Esophagus squamous epithelium (tissue), 5 donors: ENCODE measurements around the gene COQ8B. TPM values are rescaled to one million over a fixed set of nuclear protein-coding genes. Genes with fewer than 3 reads are reported as not detected.
A peak's percentile ranks its signal among the peaks of the same experiment; 100 is the strongest.

Source experiments
- DNase-seq: peaks from one replicate; lab custom pipeline; 2025; lab: John Stamatoyannopoulos, UW
- H3K27ac ChIP-seq, 4 donors: fragments of 200-600 bp; sonication (generic); one replicate each; pipeline ENCODE4 v1.5.1; 2016 to 2019; ENCODE audit warnings: mild to moderate bottlenecking in 1 of 4
- H3K27me3 ChIP-seq, 4 donors: fragments of 200-600 bp; sonication (generic); 1 replicate in 3 of 4; 2 replicates in 1 of 4; pipeline versions ENCODE4 v1.5.1 to v1.6.0; 2017 to 2021; ENCODE audit warnings: antibody characterized with exemption in 1 of 4
- H3K36me3 ChIP-seq, 3 donors: fragments of 200-600 bp; sonication (generic); one replicate each; pipeline ENCODE4 v1.5.1; 2016 to 2019
- H3K4me1 ChIP-seq, 3 donors: fragments of 200-600 bp; sonication (generic); one replicate each; pipeline ENCODE4 v1.5.1; 2017 to 2019
- H3K4me3 ChIP-seq, 4 donors: fragments of 200-600 bp; sonication (generic); 1 replicate in 3 of 4; 2 replicates in 1 of 4; pipeline ENCODE4 v1.5.1; 2016 to 2019; ENCODE audit warnings: mild to moderate bottlenecking in 2 of 4, moderate library complexity in 1 of 4
- H3K9me3 ChIP-seq, 3 donors: fragments of 200-600 bp; sonication (generic); one replicate each; pipeline ENCODE4 v1.5.1; 2016 to 2019
- CTCF ChIP-seq, 6 experiments: fragments of 450-650 bp in 4 of 6; fragments of 200-600 bp in 2 of 6; sonication (generic) in 2 of 6; IDR thresholded peaks; one replicate each; pipeline ENCODE4 v1.5.1; 2016 to 2019; ENCODE audit warnings: antibody characterized with exemption in 6 of 6, mild to moderate bottlenecking in 4 of 6, moderate library complexity in 4 of 6
- POLR2A ChIP-seq, 4 donors: fragments of 450-650 bp; IDR thresholded peaks; one replicate each; pipeline ENCODE4 v1.6.1; 2017; ENCODE audit warnings: antibody characterized with exemption in 4 of 4, mild to moderate bottlenecking in 4 of 4, moderate library complexity in 3 of 4
- WGBS, 2 donors: methylation state at CpG; one replicate each; pipeline ENCODE4 v1.1.5; 2018; 5-methylcytosine and 5-hydroxymethylcytosine counted together
- intact Hi-C: fragments of 100-400 bp; cut with DNase I; formaldehyde crosslinking; loops from one replicate; pipeline ENCODE4 v1.15.0; 2022
- total RNA-seq, 4 donors: library from RNA; depleted of rRNA; stranded (reverse); fragments of >200 nt; gene quantifications; one replicate each; pipeline ENCODE4 v1.1.0, GENCODE V29; 2016
- donor health status: DM: yes; HTN: yes; CAD: no.

Gene COQ8B
- total RNA-seq, 4 donors from 2014 or later: 19.3 to 64.1 (median 33.3) TPM

- H3K9me3 ChIP-seq: no peaks in the 10 kb centered on the region
- H3K4me1 ChIP-seq: peaks cover 26 to 93% (median 45%) of the 10 kb centered on the region in 3 donors
- H3K27ac ChIP-seq: peak overlapping the region; percentile 98 to 100 (median 100)
- no peak for TF ChIP-seq CTCF (IDR thresholded peaks at IDR 0.05)
- peak in 3 of 4 donors; percentile 47 to 68 (median 59) for TF ChIP-seq POLR2A (IDR thresholded peaks at IDR 0.05)
- no peak for DNase-seq
- no peaks in the 10 kb centered on the region for H3K27me3 ChIP-seq
- whole genome bisulfite sequencing, 2 donors: 6 to 7% methylated on average over 6 to 7 of the region's 16 CpGs
- H3K4me3 ChIP-seq: peak overlapping the region; percentile 81 to 94 (median 92)
- H3K36me3 ChIP-seq: peaks cover 2 to 31% (median 4%) of the 10 kb centered on the region in 3 donors
- intact Hi-C loops: loop anchor here (5.0 kb wide), 1 partner anchor 112 kb away; no protein-coding TSS in a partner anchor
Observed at GRCh38 chr19:40718774-40719391, 2.2 kb upstream of the COQ8B start.

GRCh38 chr19:40717880-40718773 lies 1.4 kb upstream of the COQ8B start:
- Histone ChIP-seq H3K27ac (peak overlapping the region; percentile 98 to 100 (median 100)), H3K36me3 (peaks cover 0 to 24% (median 0%) of the 10 kb centered on the region in 3 donors), H3K4me1 (peaks cover 27 to 88% (median 46%) of the 10 kb centered on the region in 3 donors), H3K4me3 (peak overlapping the region; percentile 81 to 94 (median 92)), H3K9me3 (no peaks in the 10 kb centered on the region), H3K27me3 (no peaks in the 10 kb centered on the region)
- intact Hi-C loops: loop anchor here (5.0 kb wide), 1 partner anchor 111 kb away; no protein-coding TSS in a partner anchor
- TF ChIP-seq POLR2A (IDR thresholded peaks at IDR 0.05) (peak in 1 of 4 donors; percentile 5), CTCF (IDR thresholded peaks at IDR 0.05) (peak in 1 of 6 experiments; percentile 3)
- DNase-seq: no peak
- WGBS, 2 donors: 8 to 15% methylated on average over 18 of the region's 20 CpGs

GRCh38 chr19:40717325-40717879 lies 716 bp upstream of the COQ8B start:
- no peaks in the 10 kb centered on the region for H3K9me3 ChIP-seq
- no peaks in the 10 kb centered on the region for H3K27me3 ChIP-seq
- peaks cover 0 to 24% (median 0%) of the 10 kb centered on the region in 3 donors for H3K36me3 ChIP-seq
- peaks cover 27 to 81% (median 46%) of the 10 kb centered on the region in 3 donors for H3K4me1 ChIP-seq
- WGBS, 2 donors: 0% methylated on average over 2 of the region's 20 CpGs; no CpG with 5 or more reads in 1 of the 2 donors
- peak overlapping the region; percentile 81 to 94 (median 92) for H3K4me3 ChIP-seq
- TF ChIP-seq CTCF (IDR thresholded peaks at IDR 0.05) (no peak), POLR2A (IDR thresholded peaks at IDR 0.05) (no peak)
- no peak for DNase-seq
- intact Hi-C loops: loop anchor here (5.0 kb wide), 1 partner anchor 110 kb away; no protein-coding TSS in a partner anchor
- H3K27ac ChIP-seq: peak overlapping the region; percentile 98 to 100 (median 100)

- no peak for DNase-seq
- Histone ChIP-seq H3K36me3 (peaks cover 0 to 23% (median 5%) of the 10 kb centered on the region in 3 donors), H3K9me3 (no peaks in the 10 kb centered on the region), H3K4me3 (peak overlapping the region; percentile 81 to 94 (median 92)), H3K27ac (peak overlapping the region; percentile 98 to 100 (median 100)), H3K4me1 (peaks cover 17 to 67% (median 36%) of the 10 kb centered on the region in 3 donors), H3K27me3 (no peaks in the 10 kb centered on the region)
- WGBS, 2 donors: 0% methylated on average over 7 to 8 of the region's 8 CpGs
- TF ChIP-seq CTCF (IDR thresholded peaks at IDR 0.05) (no peak), POLR2A (IDR thresholded peaks at IDR 0.05) (no peak)
- intact Hi-C loops: loop anchor here (5.0 kb wide), 1 partner anchor 109 kb away; no protein-coding TSS in a partner anchor
Observed at GRCh38 chr19:40716031-40716481, 630 bp downstream of the COQ8B start.
